CD4-positive, alpha-beta T cell (primary cell): ENCODE measurements around the gene MRPS18B. TPM values are rescaled to one million over a fixed set of nuclear protein-coding genes. Genes with fewer than 3 reads are reported as not detected.

ENCODE experiments used
- ATAC-seq: fragments of 200-7000 bp; cut with Tn5 transposase; one replicate; pipeline ENCODE4 v1.10.0; 2022; ENCODE audit warnings: mild to moderate bottlenecking; ENCODE audit not compliant: poor library complexity
- CTCF ChIA-PET: fragments of 350-600 bp; sonication (Branson Sonifier 250); formaldehyde crosslinking; loops from one replicate; lab custom pipeline; 2021; ENCODE audit warnings: antibody characterized with exemption, inconsistent platforms; lab: Charles Lee
- POLR2A ChIA-PET: fragments of 350-600 bp; sonication (Branson Sonifier 250); formaldehyde crosslinking; loops from one replicate; lab custom pipeline; 2021; ENCODE audit warnings: antibody characterized with exemption, inconsistent platforms; lab: Charles Lee
- DNase-seq, 14 experiments: peaks; one replicate each; pipeline ENCODE4 v3.0.0-alpha.2; 2013 to 2020; ENCODE audit warnings: mixed read lengths in 2 of 14
- H3K27ac ChIP-seq, 2 donors: one replicate each; pipeline versions ENCODE4 v1.5.1 to v1.7.0; 2013; ENCODE audit warnings: low read length in 2 of 2, low read depth in 1 of 2, mild to moderate bottlenecking in 1 of 2
- H3K27me3 ChIP-seq, 2 experiments: 1 replicate in 1 of 2; 2 replicates in 1 of 2; pipeline versions ENCODE4 v1.6.1 to v1.7.0; 2013; ENCODE audit warnings: low read length in 2 of 2, control low read depth in 1 of 2, mild to moderate bottlenecking in 1 of 2, moderate library complexity in 1 of 2; ENCODE audit not compliant: insufficient read depth in 2 of 2, control insufficient read depth in 1 of 2
- H3K36me3 ChIP-seq: one replicate; pipeline ENCODE4 v1.6.1; 2013; ENCODE audit warnings: low read length, control low read depth; ENCODE audit not compliant: insufficient read depth
- H3K4me1 ChIP-seq: one replicate; pipeline ENCODE4 v1.6.1; 2013; ENCODE audit warnings: low read length, control low read depth; ENCODE audit not compliant: insufficient read depth
- H3K4me3 ChIP-seq: one replicate; pipeline ENCODE4 v1.5.1; 2013; ENCODE audit warnings: mild to moderate bottlenecking, low read length, moderate library complexity
- H3K9me3 ChIP-seq, 2 experiments: 1 replicate in 1 of 2; 2 replicates in 1 of 2; pipeline versions ENCODE4 v1.6.1 to v1.7.0; 2013; ENCODE audit warnings: low read length in 2 of 2, mild to moderate bottlenecking in 2 of 2, control low read depth in 1 of 2, moderate library complexity in 1 of 2; ENCODE audit not compliant: control insufficient read depth in 1 of 2, insufficient read depth in 1 of 2
- H3K27ac Mint-ChIP-seq: one replicate; pipeline ENCODE4 v1.8.0; 2020; ENCODE audit warnings: mixed read lengths
- H3K27me3 Mint-ChIP-seq: one replicate; pipeline ENCODE4 v1.8.0; 2021; ENCODE audit warnings: mixed read lengths
- H3K36me3 Mint-ChIP-seq: one replicate; pipeline ENCODE4 v1.8.0; 2021; ENCODE audit warnings: low read depth, mixed read lengths
- H3K4me1 Mint-ChIP-seq: one replicate; pipeline ENCODE4 v1.8.0; 2021; ENCODE audit warnings: low read depth, mixed read lengths
- H3K4me3 Mint-ChIP-seq: one replicate; pipeline ENCODE4 v1.8.0; 2020; ENCODE audit warnings: mild to moderate bottlenecking, mixed read lengths
- H3K9me3 Mint-ChIP-seq: one replicate; pipeline ENCODE4 v1.8.0; 2020; ENCODE audit warnings: mixed read lengths
- CTCF ChIP-seq: fragments of 200-600 bp; IDR thresholded peaks from one replicate; pipeline ENCODE4 v1.8.0; 2022; ENCODE audit warnings: antibody characterized with exemption, mild to moderate bottlenecking
- intact Hi-C, 2 experiments: fragments of 100-400 bp; cut with DNase I in 1 of 2; cut with micrococcal nuclease in 1 of 2; formaldehyde crosslinking; loops; one replicate each; pipeline versions ENCODE4 v1.15.1 to v1.9.0; 2023 to 2025; cut with DNase I, micrococcal nuclease
- total RNA-seq, 174 experiments: library from RNA in 2 of 174; stranded (reverse) in 2 of 174; gene quantifications; one replicate each; pipeline ENCODE4 v1.2.3 and lab custom pipeline; 2021 to 2026

The MRPS18B gene
- total RNA-seq, 2 experiments from 2014 or later, result 15.3 to 15.5 TPM

- H3K4me3 ChIP-seq, result no peak overlapping the region
- peaks cover 66% of the 10 kb centered on the region for H3K4me1 Mint-ChIP-seq
- ATAC-seq (no peak), DNase-seq (no peak)
- no peak overlapping the region for H3K4me3 Mint-ChIP-seq
- H3K4me1 ChIP-seq, result peaks cover 45% of the 10 kb centered on the region
- no peaks in the 10 kb centered on the region for H3K27me3 ChIP-seq
- ChIA-PET POLR2A (interaction anchor here (1.1 to 4.8 kb wide), 9 partner anchors 13 to 119 kb away, joined by 3 to 135 read pairs (median 13); partner anchors contain the start of genes ABCF1, C6orf136, GNL1 and PRR3), CTCF (interaction anchor here (1.0 to 4.2 kb wide), 8 partner anchors 15 to 130 kb away, joined by 3 to 22 read pairs (median 6); partner anchors contain the start of gene ABCF1)
- peaks cover 4% of the 10 kb centered on the region for H3K27me3 Mint-ChIP-seq
- no peaks in the 10 kb centered on the region for H3K9me3 ChIP-seq
- peak overlapping the region; percentile 99 for H3K27ac Mint-ChIP-seq
- intact Hi-C loops, result loop anchor here in 1 of 2 experiments (5.0 kb wide), 1 partner anchor 130 kb away; no protein-coding TSS in a partner anchor
- TF ChIP-seq CTCF, result no peak
- H3K36me3 ChIP-seq, result peaks cover 53% of the 10 kb centered on the region
- no peaks in the 10 kb centered on the region for H3K9me3 Mint-ChIP-seq
- H3K27ac ChIP-seq, result peak overlapping the region in 1 of 2 donors; percentile 87
- H3K36me3 Mint-ChIP-seq, result peaks cover 68% of the 10 kb centered on the region
Measured at GRCh38 chr6:30612213-30612612, 5.4 kb upstream of the MRPS18B start.

- Mint-ChIP-seq H3K9me3 (no peaks in the 10 kb centered on the region), H3K36me3 (peaks cover 68% of the 10 kb centered on the region), H3K27me3 (peaks cover 5% of the 10 kb centered on the region), H3K4me3 (no peak overlapping the region), H3K27ac (peak overlapping the region; percentile 99), H3K4me1 (peaks cover 61% of the 10 kb centered on the region)
- Histone ChIP-seq H3K9me3 (no peaks in the 10 kb centered on the region), H3K36me3 (peaks cover 47% of the 10 kb centered on the region), H3K27me3 (no peaks in the 10 kb centered on the region), H3K4me1 (peaks cover 45% of the 10 kb centered on the region), H3K27ac (peak overlapping the region; percentile 87 to 92), H3K4me3 (no peak overlapping the region)
- ChIA-PET CTCF (interaction anchor here (1.0 to 4.2 kb wide), 9 partner anchors 16 to 131 kb away, joined by 3 to 22 read pairs (median 6); partner anchors contain the start of gene ABCF1), POLR2A (interaction anchor here (0.7 to 4.8 kb wide), 16 partner anchors 7 to 182 kb away, joined by 3 to 135 read pairs (median 14); partner anchors contain the start of genes ABCF1, ATAT1, C6orf136 and GNL1)
- intact Hi-C loops, result loop anchor here in 1 of 2 experiments (1.0 to 5.0 kb wide), 2 partner anchors 40 to 130 kb away; no protein-coding TSS in a partner anchor
- TF ChIP-seq CTCF, result no peak
- ATAC-seq (no peak), DNase-seq (no peak)
Measured at GRCh38 chr6:30612687-30613248, 4.9 kb upstream of the MRPS18B start.

GRCh38 chr6:30613251-30614043 lies 4.2 kb upstream of the MRPS18B start:
- Mint-ChIP-seq H3K27ac (peak overlapping the region; percentile 99), H3K9me3 (no peaks in the 10 kb centered on the region), H3K36me3 (peaks cover 64% of the 10 kb centered on the region), H3K27me3 (peaks cover 5% of the 10 kb centered on the region), H3K4me3 (peak overlapping the region; percentile 78), H3K4me1 (peaks cover 64% of the 10 kb centered on the region)
- ChIA-PET CTCF (interaction anchor here (1.5 to 4.2 kb wide), 11 partner anchors 16 to 160 kb away, joined by 4 to 22 read pairs (median 9); partner anchors contain the start of gene ABCF1), POLR2A (interaction anchor here (0.6 to 4.8 kb wide), 28 partner anchors 8 to 400 kb away, joined by 3 to 135 read pairs (median 14); partner anchors contain the start of genes ABCF1, ATAT1, C6orf136 and DDR1)
- intact Hi-C loops, result loop anchor here in 1 of 2 experiments (1.0 to 5.0 kb wide), 3 partner anchors 41 to 131 kb away; no protein-coding TSS in a partner anchor
- Histone ChIP-seq H3K4me1 (peaks cover 50% of the 10 kb centered on the region), H3K27ac (peak overlapping the region; percentile 87 to 92), H3K36me3 (peaks cover 40% of the 10 kb centered on the region), H3K4me3 (no peak overlapping the region), H3K27me3 (no peaks in the 10 kb centered on the region), H3K9me3 (no peaks in the 10 kb centered on the region)
- no peak for ATAC-seq
- DNase-seq, result peak in 1 of 14 experiments; percentile 33
- no peak for TF ChIP-seq CTCF
